HG02798 (cell line): ENCODE measurements around the gene CHGA.

ENCODE experiments used
- ATAC-seq: cut with Tn5 transposase; IDR thresholded peaks from one replicate; pipeline ENCODE4 v1.9.1; 2021; ENCODE audit warnings: mild to moderate bottlenecking; ENCODE audit not compliant: unreplicated experiment, poor library complexity

Gene CHGA

DNA sequence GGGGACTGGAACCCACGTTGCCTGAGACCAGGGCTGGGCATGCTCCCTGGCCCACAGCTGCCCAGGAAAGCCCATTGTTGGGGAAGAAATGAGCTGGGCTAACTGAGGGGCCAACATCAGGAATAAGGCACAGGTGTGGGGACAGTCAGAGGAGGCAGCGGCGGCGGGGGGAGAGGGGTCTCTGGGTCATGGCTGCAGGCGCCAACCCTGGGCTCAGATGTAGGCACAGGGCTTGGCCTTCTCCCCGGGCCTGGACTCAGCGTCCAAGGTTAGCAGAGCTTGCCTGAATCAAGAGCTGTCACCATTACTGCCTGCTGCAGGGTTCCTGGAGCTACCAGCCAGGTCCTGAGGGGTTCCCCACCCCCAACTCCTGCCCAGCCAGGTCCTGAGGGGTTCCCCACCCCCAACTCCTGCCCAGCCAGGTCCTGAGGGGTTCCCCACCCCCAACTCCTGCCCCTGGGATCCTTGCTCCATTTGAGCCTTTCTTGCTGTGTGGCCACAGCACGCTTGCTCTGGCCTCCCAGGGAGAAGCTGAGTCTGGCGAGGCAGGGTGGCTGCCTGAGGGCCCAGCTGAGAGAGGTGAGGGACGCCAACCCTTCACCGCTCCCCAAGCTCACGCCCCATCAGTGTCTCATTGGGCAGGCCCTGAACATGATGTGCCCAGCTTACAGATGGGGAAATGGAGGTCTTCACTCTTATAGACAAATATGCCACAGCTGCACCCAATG lies 6.2 kb downstream of the CHGA start:
- ATAC-seq = no peak

DNA sequence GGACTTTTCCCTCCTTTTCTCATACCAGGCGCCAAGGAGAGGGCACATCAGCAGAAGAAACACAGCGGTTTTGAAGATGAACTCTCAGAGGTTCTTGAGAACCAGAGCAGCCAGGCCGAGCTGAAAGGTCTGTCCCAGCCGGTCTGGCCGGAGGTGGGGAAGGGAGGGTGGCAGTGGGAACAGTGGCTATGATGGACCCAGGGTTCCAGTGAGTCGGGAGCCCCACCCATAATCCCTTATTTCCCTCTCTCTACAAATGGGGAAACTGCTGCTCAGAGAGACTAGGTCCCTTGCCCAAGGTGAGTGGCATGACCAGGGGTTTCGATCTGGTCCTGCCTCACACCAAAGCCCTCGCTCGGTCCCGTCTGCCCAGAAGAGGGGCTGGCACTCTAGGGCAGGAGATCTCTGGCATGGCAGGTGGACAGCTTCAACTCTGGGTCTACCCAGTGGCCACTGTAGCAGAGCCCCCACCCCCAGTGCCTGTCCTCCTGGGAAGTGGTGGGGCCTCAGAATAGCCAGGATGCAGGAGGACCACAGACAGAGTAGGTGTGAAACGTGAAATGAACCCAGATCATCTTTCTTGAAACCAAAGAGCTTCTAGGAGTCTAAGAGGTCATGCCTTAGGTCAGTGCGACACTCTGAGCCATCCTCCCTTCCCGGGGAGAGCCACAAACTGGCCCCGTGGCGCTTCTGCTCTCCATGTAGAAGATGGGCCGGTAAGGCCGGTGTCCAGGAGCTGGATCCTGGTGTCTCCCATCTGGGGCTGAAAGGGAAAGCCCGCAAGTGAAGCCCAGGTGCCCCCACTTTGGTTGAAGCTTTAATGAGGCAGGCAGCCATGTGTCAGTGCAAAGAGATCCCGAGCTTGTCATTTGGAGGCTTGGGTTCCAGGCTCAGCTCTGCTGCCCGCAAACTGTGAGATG lies 7.0 kb downstream of the CHGA start:
- no peak for ATAC-seq

DNA sequence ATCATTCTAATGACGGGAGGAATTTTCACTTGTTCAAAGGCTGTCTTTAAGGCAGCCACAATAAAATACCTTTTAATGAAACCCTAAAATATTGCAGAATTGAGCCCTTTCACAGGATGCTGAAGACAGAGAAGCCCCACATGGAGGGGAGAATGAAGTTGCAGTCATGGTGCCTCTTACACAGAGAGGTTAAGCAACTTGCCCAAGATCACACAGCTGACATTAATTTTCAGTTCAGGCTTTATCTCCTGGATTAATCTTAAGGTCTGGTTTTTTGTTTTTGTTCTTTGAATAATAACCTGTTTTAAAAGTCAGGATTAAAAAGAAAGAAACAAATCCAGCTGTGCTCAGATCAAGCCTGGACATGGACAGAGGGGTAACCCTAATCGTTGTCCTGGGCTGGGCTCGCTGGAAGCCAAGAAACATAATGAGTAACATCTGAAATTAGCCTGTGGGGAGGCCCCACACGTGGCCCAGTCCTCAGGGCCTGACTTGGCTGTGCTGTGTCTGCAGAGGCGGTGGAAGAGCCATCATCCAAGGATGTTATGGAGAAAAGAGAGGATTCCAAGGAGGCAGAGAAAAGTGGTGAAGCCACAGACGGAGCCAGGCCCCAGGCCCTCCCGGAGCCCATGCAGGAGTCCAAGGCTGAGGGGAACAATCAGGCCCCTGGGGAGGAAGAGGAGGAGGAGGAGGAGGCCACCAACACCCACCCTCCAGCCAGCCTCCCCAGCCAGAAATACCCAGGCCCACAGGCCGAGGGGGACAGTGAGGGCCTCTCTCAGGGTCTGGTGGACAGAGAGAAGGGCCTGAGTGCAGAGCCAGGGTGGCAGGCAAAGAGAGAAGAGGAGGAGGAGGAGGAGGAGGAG lies 8.0 kb downstream of the CHGA start:
- no peak for ATAC-seq

DNA sequence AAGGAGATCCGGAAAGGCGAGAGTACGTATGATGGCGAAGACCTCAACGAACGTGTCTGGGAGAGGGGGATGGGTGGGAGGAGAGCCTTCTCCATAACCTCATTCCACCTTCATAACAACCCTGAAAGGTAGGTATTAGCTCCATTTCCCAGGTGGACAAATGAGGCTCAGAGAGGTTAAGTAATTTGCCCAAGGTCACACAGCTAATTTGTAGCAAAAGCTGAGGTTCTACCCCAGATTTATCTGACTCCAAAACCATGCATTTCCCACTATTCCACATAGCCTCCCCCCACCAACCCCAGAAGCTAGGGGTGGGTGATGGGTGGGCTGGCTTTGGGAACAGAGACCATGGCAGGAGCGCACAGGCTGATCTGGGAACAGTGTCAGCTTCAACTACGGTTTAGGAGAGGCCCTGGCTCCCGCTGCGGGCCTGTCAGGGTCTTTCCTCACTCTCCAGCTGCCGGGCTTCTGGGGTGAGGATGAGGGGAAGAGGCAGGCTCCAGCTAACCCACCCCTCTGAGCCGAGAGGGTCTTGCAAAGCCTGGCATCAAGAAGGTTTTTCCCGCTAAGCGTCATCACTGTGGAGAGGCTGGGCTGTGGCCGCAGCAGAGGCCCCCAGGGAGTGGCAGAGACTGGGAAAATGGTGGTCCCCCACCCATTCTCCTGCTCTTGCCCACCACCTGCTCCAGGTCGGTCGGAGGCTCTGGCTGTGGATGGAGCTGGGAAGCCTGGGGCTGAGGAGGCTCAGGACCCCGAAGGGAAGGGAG lies 8.9 kb downstream of the CHGA start:
- no peak for ATAC-seq

DNA sequence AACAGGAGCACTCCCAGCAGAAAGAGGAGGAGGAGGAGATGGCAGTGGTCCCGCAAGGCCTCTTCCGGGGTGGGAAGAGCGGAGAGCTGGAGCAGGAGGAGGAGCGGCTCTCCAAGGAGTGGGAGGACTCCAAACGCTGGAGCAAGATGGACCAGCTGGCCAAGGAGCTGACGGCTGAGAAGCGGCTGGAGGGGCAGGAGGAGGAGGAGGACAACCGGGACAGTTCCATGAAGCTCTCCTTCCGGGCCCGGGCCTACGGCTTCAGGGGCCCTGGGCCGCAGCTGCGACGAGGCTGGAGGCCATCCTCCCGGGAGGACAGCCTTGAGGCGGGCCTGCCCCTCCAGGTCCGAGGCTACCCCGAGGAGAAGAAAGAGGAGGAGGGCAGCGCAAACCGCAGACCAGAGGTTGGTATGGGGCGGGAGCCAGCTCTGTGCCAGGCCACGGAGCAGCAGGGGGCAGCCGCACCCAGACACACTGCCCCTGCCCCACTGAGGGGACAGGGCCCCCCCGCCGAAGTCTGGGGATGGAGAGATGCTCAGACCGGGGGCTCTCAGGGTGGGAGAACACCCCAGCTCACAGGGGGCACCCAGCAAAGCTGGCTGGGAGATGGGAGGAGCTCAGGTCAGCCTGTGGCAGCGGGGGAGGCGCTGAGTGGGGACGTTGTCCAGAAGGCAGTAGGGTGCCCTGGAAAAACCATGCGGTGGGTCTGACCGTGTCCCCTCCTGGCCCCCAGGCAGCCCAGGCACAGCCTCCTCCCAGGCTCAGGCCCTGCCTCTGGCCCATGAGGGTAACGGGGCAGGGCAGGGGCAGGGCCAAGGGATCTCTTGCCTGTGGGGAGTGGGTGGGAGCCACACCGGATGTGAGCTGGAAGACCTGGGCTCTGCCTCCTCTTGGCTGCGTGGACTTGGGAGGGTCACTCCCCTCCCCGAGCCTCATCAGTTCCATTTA lies 9.8 kb downstream of the CHGA start:
- no peak for ATAC-seq

DNA sequence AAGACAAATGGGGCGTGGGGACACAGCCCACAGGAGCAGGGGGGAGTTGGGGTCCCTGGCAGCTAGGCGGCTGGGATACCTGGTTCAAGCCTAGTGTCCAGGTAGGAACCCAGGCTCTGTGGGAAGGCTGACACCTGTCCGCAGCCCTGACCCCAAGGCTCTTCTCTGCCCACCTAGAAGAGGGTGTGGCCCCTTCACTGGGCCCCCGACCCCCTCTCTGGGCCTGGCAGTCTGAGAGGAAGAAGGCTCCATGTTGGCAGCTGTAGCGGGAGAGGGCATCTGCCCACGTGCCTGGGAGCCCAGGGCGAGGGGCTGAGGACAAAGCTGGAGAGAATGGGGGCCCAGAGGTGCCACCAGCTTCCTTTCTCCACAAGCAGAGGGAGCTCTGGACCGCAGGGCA lies 10.5 kb downstream of the CHGA start:
- no peak for ATAC-seq

DNA sequence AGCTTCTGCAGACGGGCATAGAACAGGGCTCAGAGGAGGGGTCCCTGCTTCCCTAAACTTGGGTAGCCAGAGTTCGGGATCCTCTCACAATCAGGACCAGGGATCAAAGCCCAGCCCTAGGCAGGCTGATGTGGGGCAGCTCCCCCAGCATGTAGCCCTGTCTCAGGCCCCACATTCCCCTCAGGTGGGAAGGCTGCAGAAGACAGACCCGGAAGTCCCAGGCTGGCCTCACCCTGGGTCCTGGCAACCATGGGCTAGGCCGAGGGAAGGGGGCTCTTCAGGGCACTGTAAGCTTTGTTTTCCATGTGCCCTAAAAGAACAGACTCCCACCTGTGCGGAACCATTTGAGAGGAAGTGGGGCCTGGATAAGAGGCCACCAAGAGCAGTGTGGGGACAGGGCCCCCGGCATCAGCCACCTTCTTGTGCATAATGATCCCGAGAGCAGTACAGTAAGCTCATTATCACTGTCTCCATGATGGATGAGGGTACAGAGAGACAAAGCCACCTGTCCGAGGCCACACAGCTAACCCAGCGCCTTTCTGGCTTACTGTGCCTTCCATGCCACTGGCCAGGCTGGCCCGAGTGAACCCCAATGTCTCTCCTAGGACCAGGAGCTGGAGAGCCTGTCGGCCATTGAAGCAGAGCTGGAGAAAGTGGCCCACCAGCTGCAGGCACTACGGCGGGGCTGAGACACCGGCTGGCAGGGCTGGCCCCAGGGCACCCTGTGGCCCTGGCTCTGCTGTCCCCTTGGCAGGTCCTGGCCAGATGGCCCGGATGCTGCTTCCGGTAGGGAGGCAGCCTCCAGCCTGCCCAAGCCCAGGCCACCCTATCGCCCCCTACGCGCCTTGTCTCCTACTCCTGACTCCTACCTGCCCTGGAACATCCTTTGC lies 11.5 kb downstream of the CHGA start:
- ATAC-seq = no peak

DNA sequence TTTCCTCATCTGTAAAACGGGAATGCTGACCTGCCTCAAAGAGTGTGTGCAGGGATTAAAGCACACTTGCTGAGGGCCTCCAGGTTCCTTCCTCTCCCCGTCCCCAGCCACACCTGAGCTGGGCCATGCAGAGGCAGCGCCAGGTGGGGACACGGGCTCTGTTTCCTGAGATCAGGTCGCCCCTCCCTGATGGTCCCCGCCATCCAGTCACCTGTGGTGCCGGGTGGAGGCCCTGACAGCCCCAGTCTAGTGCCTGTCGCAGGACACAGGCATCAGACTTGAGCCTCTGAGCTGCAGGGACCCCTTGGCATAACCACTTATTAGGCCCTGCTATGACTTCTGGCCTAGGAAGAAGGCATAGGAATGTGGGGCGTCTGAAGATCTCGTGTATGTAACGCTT lies 12.5 kb downstream of the CHGA start:
- ATAC-seq = no peak

DNA sequence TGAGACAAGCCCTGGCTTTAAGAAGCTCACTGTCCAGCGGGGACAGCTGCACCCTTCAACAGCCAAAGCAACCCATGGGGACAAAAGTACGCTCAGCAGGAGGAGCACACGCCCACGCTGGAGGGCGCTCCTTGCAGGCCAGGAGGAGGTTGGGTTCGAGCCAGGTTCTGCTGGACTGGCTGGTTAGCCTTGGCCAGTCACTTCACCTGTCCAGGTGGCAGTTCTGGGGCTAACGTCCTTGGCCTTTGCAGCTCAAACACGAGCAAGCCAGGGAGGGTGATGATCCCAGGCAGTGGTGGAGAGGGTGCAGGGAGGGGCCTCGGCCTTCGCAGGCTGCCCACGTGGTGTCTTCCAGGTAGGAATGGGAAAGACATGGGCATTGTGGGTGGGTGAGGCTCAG lies 13.1 kb downstream of the CHGA start:
- no peak for ATAC-seq

DNA sequence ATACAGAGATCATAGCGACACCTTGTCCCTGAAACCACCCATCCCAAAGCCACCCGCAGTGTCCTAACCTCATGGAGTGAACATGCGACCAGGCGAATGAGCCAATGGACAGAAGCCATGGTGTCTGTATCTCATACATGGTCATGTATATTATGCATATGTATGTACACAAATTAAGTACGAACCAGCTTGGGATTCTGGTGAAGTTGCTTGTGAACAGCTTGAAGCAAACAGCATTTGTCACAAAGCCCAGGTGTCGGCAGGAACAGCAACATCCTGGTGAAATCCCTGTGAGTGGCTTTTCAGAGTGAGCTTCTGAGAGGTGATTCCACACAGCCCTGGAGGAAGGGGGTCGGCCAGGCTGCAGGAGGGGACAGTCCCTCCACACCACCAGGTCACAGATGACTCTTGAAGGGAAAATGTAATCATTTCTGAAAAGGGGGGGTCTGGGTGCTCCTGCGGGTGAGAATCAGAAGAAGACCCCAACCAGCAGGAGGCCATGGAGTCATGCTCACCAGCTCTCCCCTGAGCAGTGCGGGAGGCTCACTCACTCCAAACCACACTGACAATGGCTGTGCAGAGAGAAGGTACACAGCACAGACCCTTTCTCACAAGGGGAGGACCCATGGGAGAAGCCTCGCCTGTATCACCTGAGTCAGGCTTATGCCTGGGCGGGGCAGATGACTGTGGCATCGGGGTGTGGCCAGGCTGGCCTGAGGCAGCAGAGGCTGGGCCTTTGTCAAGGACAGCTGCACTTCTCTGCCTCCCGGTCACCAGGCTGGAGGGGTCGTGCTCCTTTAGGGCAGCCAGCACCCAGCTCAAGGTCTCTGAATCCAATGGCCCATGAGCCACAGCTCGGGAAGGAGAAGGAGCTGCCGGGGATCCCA lies 14.3 kb downstream of the CHGA start:
- ATAC-seq = no peak

DNA sequence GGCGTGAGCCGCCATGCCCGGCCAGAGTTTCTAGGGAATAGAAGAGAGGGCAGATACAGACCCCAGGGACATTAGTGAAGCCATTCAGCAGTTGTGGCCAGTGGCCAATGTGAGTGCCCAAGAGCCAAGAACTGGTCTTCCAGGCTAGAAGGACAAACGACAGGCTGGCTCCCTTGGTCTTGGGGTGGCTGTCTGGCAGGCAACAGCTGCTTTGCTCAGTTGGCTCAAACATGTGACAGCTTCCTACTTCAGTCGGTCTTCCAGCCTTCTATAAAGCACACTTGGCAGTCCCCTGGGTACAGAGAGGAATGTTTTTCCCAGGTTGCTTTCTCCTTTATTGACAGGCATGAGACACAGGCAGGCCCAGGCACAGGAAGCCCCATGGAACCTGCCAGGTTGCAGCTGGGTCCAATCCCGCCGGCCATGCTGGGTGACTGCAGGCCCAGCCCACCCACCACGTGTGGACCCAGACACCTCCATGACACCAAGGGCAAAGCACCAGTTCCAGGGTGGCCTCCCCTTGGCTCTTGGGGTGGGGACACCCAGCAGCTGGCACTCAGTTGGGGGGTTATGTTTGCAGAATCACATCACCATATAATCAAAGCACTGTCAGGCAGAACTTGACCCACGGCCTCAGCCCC lies 15.4 kb downstream of the CHGA start:
- ATAC-seq = no peak

DNA sequence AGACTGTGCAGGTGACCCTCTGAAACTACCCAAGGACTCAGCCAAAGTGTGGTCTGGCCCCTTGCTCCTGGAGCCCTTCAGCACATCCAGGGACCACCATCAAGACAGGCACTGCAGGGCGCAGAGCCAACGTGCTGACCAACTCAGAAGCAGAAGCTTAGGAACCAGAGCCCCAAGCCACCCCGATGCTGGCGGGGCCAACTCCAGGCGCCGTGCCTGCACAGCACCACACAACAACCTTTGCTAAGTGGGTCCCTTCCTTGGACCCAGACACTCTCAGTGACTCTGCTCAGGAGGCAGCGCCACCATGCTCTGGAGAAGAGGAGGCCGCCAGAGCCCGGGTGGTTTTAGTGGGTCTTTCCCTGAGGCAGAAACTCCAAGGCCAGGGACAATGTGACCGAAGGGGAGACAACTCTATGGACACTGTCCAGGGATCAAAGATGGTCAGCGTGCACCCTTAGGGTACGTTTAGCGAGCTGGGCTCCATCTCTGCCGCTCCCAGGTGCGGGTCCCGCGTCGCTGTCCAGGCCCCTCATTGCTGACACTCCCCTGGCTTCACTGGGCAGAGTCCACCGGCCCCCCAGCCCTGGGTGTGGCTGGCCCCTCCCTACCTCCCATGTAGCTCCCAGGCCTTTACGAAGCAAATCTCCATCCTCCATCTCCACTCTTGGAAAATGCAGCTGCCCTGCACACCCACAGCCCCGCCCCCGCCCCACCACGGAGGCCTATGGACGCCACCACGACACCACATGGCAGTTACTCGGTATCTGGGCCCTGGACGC lies 16.1 kb downstream of the CHGA start:
- ATAC-seq = no peak

DNA sequence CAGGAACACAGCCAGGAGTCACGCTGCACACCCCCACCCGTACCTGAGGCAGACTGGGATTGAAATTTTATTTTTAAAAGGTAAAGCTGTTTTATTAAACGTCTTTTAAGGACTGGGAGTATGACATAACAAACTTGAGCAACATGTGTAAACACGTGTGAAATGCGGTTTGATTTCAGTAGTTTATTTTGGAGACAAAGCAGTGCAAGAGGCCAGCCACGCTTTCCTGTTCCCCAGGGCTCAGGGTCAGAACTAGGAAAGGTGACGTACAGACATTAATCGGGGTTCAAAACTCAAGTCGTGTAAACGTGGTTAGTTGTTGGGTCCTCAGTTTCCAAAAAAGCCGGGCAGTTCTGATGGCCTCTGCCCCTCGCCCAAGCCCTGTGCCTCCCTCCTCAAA lies 16.7 kb downstream of the CHGA start:
- ATAC-seq = no peak

DNA sequence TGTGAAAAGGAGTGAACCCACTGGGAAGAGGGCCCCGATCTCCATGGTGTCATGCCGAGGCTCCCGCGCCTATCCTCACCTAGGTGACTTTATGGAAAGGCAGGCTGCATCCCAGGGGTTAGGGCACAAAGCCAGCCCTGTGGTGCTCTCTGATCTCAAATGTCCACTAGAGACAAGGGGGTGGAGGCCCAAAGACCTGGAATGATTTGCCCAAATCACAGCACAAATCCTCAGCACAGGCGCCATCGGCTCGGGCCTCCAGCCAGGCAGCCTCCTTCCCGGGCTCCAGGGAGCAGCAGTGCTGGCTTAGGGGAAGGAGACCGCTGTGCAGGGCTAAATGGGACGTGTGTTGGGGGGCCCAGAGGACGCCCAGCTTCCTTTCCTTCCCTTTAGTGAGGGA lies 17.6 kb downstream of the CHGA start:
- no peak for ATAC-seq

DNA sequence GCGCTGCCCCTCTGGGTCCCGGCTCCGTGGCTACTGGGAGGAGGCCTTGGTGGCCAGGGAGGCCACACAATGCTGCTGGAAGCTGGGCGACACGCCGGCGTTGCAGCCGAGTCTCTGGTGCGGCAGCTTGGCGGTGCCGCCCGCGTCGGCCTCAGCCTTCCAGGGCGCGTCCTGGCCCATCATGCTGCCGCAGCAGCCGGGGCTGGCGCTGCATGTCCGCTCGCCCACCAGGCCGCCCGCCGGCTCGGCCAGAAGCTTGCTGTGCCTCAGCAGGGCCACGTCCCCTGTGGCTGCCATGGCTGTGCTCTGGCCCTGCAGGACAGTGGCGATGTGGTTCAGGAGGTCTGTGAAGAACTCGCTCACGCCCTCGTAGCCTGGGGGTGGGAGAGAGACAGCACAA lies 18.6 kb downstream of the CHGA start:
- no peak for ATAC-seq

DNA sequence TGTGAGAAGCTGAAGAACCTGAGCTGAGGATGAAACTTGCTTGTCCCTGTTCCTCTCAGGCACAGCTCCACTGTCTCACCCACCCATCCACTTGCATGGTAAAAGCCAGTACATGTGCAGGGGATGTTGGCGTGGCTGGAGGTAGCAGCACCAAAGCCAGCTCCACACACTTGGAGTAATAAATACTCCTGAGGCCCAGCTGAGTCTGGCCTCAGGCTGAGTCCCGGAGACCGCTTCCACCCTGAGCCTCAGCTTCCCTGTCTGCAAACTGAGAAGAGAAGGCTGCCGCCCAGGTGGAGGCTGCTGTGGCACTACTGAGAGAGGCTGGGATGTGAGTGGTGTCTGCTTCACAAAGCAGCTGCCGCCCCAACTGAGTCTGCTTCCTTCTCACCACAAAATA lies 19.2 kb downstream of the CHGA start:
- ATAC-seq = no peak
